ENCODE data around the gene CMC2.

DNA sequence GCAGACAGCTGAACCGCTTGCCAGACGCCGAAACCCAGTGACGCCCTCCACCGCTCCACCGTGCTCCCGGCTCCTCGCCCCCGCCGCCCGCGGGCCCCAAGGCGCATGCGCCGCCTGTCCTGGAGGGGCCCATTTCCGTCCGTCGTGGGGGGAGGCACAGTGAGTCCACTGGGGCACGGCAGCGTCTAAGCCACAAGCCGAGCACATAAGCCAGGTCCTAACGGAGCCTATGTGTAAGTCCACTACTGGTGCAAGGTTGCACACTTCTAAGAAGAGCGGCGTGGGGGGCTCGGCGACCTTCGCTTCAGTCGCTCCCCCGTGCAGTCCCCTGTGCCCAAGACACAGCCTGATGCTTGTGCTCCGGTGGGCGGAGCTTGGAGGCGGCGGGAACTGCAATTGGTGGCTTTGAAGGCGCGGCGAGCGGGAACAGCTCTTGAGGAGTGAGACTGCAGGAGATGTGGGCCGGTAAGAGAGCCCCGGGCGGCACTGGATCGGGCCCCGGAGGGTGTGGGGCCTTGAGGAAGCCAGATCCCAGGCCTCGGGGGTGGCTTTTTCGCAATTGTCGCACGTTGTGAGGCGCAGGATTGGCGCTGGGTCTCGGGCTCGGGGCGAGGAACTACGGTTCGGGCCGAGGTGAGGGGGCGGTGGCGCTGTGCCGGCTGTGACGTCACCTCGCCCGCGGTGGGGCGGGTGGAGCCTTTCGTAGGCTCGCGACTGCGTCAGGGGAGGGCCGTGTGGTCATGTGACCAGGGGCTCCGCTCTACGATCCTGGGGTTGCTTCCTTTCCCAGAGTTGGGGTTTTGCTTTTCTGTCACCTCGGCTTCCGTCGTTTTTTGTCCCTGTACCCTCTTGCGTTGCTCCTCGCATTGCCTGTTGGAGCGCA lies at the start of gene CMC2, which contains the start of gene CENPN:
- TF ChIP-seq, protein P1, sequence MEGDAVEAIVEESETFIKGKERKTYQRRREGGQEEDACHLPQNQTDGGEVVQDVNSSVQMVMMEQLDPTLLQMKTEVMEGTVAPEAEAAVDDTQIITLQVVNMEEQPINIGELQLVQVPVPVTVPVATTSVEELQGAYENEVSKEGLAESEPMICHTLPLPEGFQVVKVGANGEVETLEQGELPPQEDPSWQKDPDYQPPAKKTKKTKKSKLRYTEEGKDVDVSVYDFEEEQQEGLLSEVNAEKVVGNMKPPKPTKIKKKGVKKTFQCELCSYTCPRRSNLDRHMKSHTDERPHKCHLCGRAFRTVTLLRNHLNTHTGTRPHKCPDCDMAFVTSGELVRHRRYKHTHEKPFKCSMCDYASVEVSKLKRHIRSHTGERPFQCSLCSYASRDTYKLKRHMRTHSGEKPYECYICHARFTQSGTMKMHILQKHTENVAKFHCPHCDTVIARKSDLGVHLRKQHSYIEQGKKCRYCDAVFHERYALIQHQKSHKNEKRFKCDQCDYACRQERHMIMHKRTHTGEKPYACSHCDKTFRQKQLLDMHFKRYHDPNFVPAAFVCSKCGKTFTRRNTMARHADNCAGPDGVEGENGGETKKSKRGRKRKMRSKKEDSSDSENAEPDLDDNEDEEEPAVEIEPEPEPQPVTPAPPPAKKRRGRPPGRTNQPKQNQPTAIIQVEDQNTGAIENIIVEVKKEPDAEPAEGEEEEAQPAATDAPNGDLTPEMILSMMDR (IDR thresholded peaks at IDR 0.05; ENCODE audit: insufficient read depth, low read depth, low read length) = no peak
- TF ChIP-seq EZH2 (IDR thresholded peaks at IDR 0.05; ENCODE audit: insufficient read depth, low read length) = no peak
